ENCODE data around the gene TMPRSS3.

DNA sequence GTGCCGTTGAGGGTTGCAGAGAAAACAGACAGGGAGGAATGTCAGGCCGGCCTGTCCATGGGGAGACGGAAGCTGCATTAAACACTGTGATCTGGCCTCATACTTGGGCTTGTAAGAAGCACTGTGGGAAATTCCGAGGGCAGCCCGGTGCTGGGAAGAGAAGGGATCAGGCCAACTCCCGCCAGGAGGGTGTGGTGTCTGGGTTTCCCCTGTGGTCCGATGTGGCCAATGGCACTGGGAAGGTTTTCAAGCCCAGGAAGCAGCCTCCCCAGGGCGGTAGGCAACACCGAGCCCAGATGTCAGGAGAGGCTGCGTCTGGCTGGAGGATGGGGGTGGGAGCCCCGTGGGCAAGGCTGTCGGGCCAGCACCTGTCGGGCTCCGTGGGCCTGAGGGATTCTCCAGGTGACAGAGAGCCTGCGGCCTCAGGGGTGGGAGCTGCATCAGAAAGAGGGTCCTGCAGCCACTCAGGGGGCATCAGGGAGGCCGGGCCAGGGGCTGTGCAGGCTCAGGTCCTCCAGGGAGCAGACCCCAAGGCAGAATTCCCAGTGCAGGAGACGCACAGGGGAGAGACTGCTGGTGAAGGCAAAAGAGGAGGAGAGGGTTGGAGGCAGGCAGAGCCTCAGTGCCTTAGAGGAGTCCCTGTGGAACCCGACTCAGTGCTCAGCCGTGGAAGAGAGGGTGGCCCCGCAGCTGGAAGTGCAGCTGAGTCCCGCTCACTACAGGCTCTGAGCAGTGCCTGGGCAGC is 16.2 kb upstream of the TMPRSS3 start:
- TF ChIP-seq POLR2A (IDR thresholded peaks at IDR 0.05), result no peak
- TF ChIP-seq, protein P1, sequence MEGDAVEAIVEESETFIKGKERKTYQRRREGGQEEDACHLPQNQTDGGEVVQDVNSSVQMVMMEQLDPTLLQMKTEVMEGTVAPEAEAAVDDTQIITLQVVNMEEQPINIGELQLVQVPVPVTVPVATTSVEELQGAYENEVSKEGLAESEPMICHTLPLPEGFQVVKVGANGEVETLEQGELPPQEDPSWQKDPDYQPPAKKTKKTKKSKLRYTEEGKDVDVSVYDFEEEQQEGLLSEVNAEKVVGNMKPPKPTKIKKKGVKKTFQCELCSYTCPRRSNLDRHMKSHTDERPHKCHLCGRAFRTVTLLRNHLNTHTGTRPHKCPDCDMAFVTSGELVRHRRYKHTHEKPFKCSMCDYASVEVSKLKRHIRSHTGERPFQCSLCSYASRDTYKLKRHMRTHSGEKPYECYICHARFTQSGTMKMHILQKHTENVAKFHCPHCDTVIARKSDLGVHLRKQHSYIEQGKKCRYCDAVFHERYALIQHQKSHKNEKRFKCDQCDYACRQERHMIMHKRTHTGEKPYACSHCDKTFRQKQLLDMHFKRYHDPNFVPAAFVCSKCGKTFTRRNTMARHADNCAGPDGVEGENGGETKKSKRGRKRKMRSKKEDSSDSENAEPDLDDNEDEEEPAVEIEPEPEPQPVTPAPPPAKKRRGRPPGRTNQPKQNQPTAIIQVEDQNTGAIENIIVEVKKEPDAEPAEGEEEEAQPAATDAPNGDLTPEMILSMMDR (IDR thresholded peaks at IDR 0.05), result no peak
